ENCODE data around the gene HOXC6. TPM values are rescaled to one million over a fixed set of nuclear protein-coding genes. Genes with fewer than 3 reads are reported as not detected.

HOXC6 gene
- total and polyA plus RNA-seq, 2 of the 13 experiments (the other 11 are each of a cell fraction or from before 2014, with no cell fraction given), result not detected

- CTCF ChIA-PET (ENCODE audit: low intra/inter-chr PET ratio, low total read pairs), result no interaction called here
- Histone ChIP-seq H3K27me3 (ENCODE audit: control insufficient read depth in 1 of 2, insufficient read depth in 2 of 2, low read length in 2 of 2) (peaks cover 14 to 72% of the 10 kb centered on the region in 2 experiments), H3K36me3 (replicated peaks in 1 of 2; ENCODE audit: control insufficient read depth in 1 of 2, insufficient read depth in 2 of 2, low read length in 2 of 2) (no peaks in the 10 kb centered on the region), H3K4me3 (replicated peaks in 1 of 3; ENCODE audit: insufficient read depth in 1 of 3, low read depth in 2 of 3, low read length in 3 of 3) (peak overlapping the region; percentile 56 to 66 (median 57)), H3K4me2 (ENCODE audit: low read depth, low read length) (peak overlapping the region; percentile 80), H4K20me1 (ENCODE audit: insufficient read depth, low read length) (no peaks in the 10 kb centered on the region), H3K27ac (ENCODE audit: extremely low read length, insufficient read depth, low read length) (no peak overlapping the region), H3K79me2 (ENCODE audit: insufficient read depth, low read length) (no peaks in the 10 kb centered on the region), H2AFZ (ENCODE audit: low read length) (peak overlapping the region; percentile 60), H3K4me1 (ENCODE audit: insufficient read depth, low read length) (peaks cover 27% of the 10 kb centered on the region), H3K9ac (ENCODE audit: insufficient read depth, low read depth, low read length) (peak overlapping the region; percentile 40; the same call in 1 of the 2 replicates), H3K9me3 (ENCODE audit: low read length) (no peaks in the 10 kb centered on the region)
- no peak for FAIRE-seq
- POLR2A ChIA-PET, result no interaction called here
- no peak for ATAC-seq
- no TSS peak for BruUV-seq (replicated peaks)
- intact Hi-C loops (cut with micrococcal nuclease; ENCODE audit: unreplicated experiment), result loop anchor here (10.0 kb wide), 1 partner anchor 365 kb away; the partner anchor contains the start of gene GPR84
- in situ Hi-C loops (cut with HindIII; ENCODE audit: extremely low pct_ligation_motif_present, low pct_unique_long_range_greater_than_20kb), result loop anchor here (10.0 kb wide), 1 partner anchor 375 kb away; no protein-coding TSS in a partner anchor
- 27% methylated on average over 31 of the region's 35 CpGs for WGBS (ENCODE audit: low lambda C conversion rate)
- TF ChIP-seq POLR2G (IDR thresholded peaks at IDR 0.05; ENCODE audit: low read depth, low read length), result 0 out of 2 replicates have a peak, but pooled peaks have one; percentile 21
- peak; percentile 70 for TF ChIP-seq NFYC (CRISPR knock-in tag; IDR thresholded peaks at IDR 0.05)
- TF ChIP-seq ZNF724P (CRISPR knock-in tag; IDR thresholded peaks at IDR 0.05; ENCODE audit: borderline replicate concordance), result no peak
- no peak for TF ChIP-seq ZSCAN9 (CRISPR knock-in tag; IDR thresholded peaks at IDR 0.05; ENCODE audit: borderline replicate concordance)
- TF ChIP-seq NFYB (CRISPR knock-in tag; IDR thresholded peaks at IDR 0.05), result peak; percentile 61
- no peak for TF ChIP-seq ZNF460 (CRISPR knock-in tag; IDR thresholded peaks at IDR 0.05; ENCODE audit: borderline replicate concordance)
- 0 out of 2 replicates have a peak, but pooled peaks have one; percentile 17 for TF ChIP-seq ARID4A (CRISPR knock-in tag; IDR thresholded peaks at IDR 0.05; ENCODE audit: borderline replicate concordance)
- TF ChIP-seq GZF1 (CRISPR knock-in tag; IDR thresholded peaks at IDR 0.05), result peak; percentile 85; the same call in 1 of the 2 replicates
- peak; percentile 85 for TF ChIP-seq USF2 (IDR thresholded peaks at IDR 0.05; ENCODE audit: low read depth, low read length)
- peak; percentile 88; the same call in 1 of the 2 replicates for TF ChIP-seq USF2 (CRISPR knock-in tag; IDR thresholded peaks at IDR 0.05; ENCODE audit: borderline replicate concordance)
- TF ChIP-seq ZNF816 (CRISPR knock-in tag; IDR thresholded peaks at IDR 0.05; ENCODE audit: borderline replicate concordance), result 0 out of 2 replicates have a peak, but pooled peaks have one; percentile 8
- TF ChIP-seq THAP7 (CRISPR knock-in tag; IDR thresholded peaks at IDR 0.05), result no peak
- peak; percentile 7 for TF ChIP-seq ZNF883 (CRISPR knock-in tag; IDR thresholded peaks at IDR 0.05; ENCODE audit: not compliant biosample characterization)
- DNase-seq (ENCODE audit: low spot score), result peak; percentile 30
Observed at GRCh38 chr12:53999559-54000115, 28.6 kb upstream of the HOXC6 start.

Data from HepG2 (cell line).